ENCODE data around the gene UBE2O.

The UBE2O gene

GRCh38 chr17:76484228-76484725 lies 31.3 kb upstream of the UBE2O start:
- no peak for DNase-seq

GRCh38 chr17:76481071-76481655 lies 28.2 kb upstream of the UBE2O start:
- DNase-seq: no peak

- DNase-seq: no peak
Measured at GRCh38 chr17:76480632-76481031, 27.7 kb upstream of the UBE2O start.

GRCh38 chr17:76479515-76480060 lies 26.6 kb upstream of the UBE2O start:
- no peak for DNase-seq

- no peak for DNase-seq
Measured at GRCh38 chr17:76478730-76479514, 26.0 kb upstream of the UBE2O start.

GRCh38 chr17:76478097-76478496 lies 25.1 kb upstream of the UBE2O start:
- no peak for DNase-seq

GRCh38 chr17:76477576-76477975 lies 24.6 kb upstream of the UBE2O start:
- DNase-seq: no peak

GRCh38 chr17:76476736-76477135 lies 23.8 kb upstream of the UBE2O start:
- DNase-seq: no peak

- no peak for DNase-seq
Measured at GRCh38 chr17:76475302-76475701, 22.4 kb upstream of the UBE2O start.

GRCh38 chr17:76474894-76475293 lies 21.9 kb upstream of the UBE2O start:
- no peak for DNase-seq

GRCh38 chr17:76474238-76474637 lies 21.3 kb upstream of the UBE2O start:
- DNase-seq: no peak

GRCh38 chr17:76473541-76473985 lies 20.6 kb upstream of the UBE2O start:
- no peak for DNase-seq

- no peak for DNase-seq
Measured at GRCh38 chr17:76472726-76473125, 19.8 kb upstream of the UBE2O start.

GRCh38 chr17:76472258-76472645 lies 19.3 kb upstream of the UBE2O start:
- DNase-seq: no peak

GRCh38 chr17:76471498-76472257 lies 18.7 kb upstream of the UBE2O start:
- DNase-seq: no peak

- DNase-seq: no peak
Measured at GRCh38 chr17:76469991-76470739, 17.2 kb upstream of the UBE2O start.

GRCh38 chr17:76469076-76469990 lies 16.4 kb upstream of the UBE2O start:
- DNase-seq: no peak

- DNase-seq: no peak
Measured at GRCh38 chr17:76468634-76469010, 15.7 kb upstream of the UBE2O start.

GRCh38 chr17:76467809-76468633 lies 15.1 kb upstream of the UBE2O start:
- no peak for DNase-seq

GRCh38 chr17:76467366-76467765 lies 14.4 kb upstream of the UBE2O start, which contains the start of gene AANAT:
Gene AANAT (plus strand): TSS chr17:76467603. CDS start chr17:76468747, 1,144 bp downstream.
- DNase-seq: no peak

- DNase-seq: no peak
Measured at GRCh38 chr17:76466775-76467130, 13.8 kb upstream of the UBE2O start.
